ENCODE data around the gene CRB3.

- TF ChIP-seq, protein P1, sequence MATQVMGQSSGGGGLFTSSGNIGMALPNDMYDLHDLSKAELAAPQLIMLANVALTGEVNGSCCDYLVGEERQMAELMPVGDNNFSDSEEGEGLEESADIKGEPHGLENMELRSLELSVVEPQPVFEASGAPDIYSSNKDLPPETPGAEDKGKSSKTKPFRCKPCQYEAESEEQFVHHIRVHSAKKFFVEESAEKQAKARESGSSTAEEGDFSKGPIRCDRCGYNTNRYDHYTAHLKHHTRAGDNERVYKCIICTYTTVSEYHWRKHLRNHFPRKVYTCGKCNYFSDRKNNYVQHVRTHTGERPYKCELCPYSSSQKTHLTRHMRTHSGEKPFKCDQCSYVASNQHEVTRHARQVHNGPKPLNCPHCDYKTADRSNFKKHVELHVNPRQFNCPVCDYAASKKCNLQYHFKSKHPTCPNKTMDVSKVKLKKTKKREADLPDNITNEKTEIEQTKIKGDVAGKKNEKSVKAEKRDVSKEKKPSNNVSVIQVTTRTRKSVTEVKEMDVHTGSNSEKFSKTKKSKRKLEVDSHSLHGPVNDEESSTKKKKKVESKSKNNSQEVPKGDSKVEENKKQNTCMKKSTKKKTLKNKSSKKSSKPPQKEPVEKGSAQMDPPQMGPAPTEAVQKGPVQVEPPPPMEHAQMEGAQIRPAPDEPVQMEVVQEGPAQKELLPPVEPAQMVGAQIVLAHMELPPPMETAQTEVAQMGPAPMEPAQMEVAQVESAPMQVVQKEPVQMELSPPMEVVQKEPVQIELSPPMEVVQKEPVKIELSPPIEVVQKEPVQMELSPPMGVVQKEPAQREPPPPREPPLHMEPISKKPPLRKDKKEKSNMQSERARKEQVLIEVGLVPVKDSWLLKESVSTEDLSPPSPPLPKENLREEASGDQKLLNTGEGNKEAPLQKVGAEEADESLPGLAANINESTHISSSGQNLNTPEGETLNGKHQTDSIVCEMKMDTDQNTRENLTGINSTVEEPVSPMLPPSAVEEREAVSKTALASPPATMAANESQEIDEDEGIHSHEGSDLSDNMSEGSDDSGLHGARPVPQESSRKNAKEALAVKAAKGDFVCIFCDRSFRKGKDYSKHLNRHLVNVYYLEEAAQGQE (IDR thresholded peaks at IDR 0.05; ENCODE audit: borderline replicate concordance) = no peak
- TF ChIP-seq, protein P1 (CRISPR knock-in tag; IDR thresholded peaks at IDR 0.05; ENCODE audit: low read depth) = no peak
- no peak for TF ChIP-seq FOXJ3 (CRISPR knock-in tag; IDR thresholded peaks at IDR 0.05)
- TF ChIP-seq LARP7 (IDR thresholded peaks at IDR 0.05) = no peak
- no peak for TF ChIP-seq EZH2 (IDR thresholded peaks at IDR 0.05; ENCODE audit: borderline replicate concordance, low read depth, low read length)
- TF ChIP-seq WHSC1 (IDR thresholded peaks at IDR 0.05; ENCODE audit: low read length) = no peak
- TF ChIP-seq RBM22 (IDR thresholded peaks at IDR 0.05; ENCODE audit: low read depth, low read length, poor library complexity, severe bottlenecking) = no peak
- TF ChIP-seq NR0B1 (IDR thresholded peaks at IDR 0.05; ENCODE audit: partially characterized antibody) = no peak
- TF ChIP-seq CTCF (IDR thresholded peaks at IDR 0.05 in 2 of 3, conservative IDR thresholded peaks at IDR 0.05 in 1 of 3; ENCODE audit: insufficient read depth in 2 of 3, low read depth in 1 of 3, low read length in 3 of 3) = no peak
- no peak for TF ChIP-seq ELF4 (CRISPR knock-in tag; IDR thresholded peaks at IDR 0.05)
- TF ChIP-seq POLR2A (conservative IDR thresholded peaks at IDR 0.05) = no peak
- TF ChIP-seq SMC3 (conservative IDR thresholded peaks at IDR 0.05; ENCODE audit: insufficient read depth, low read depth, low read length) = no peak
Observed at GRCh38 chr19:6427131-6427530, 36.9 kb upstream of the CRB3 start.

Measured in K562 (cell line).